Measurements from ENCODE around the gene SLF2.

DNA sequence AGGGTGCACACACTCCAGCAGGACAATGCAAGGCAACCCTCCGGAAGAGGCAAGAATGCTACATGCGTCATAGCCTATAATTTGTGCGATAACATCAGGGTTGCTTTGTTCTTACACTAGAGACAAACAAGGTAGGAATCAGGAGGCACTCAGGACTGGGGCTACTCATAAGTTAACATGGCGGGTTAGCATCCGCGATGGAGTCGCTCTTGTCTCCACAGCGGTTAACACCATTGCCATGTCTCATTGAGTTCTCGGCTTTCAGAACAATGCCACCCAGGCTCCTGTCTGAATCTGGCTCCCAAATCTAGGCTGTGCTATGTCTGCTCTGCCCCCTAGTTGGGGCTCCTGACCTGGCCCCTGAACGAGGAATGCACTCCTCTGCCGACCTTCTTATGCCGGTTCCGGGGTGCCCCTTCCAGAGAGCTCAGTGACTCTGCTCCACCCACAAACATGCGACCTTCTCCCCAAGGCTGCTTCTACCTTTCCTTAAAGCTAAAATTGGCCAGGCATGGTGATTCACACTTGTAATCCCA, 24.9 kb upstream of the SLF2 start:
- TF ChIP-seq ZNF8 (CRISPR knock-in tag; IDR thresholded peaks at IDR 0.05) (no peak), TOX (CRISPR knock-in tag; IDR thresholded peaks at IDR 0.05; ENCODE audit: borderline replicate concordance) (no peak), SNAI2 (CRISPR knock-in tag; IDR thresholded peaks at IDR 0.05) (no peak), ZFP30 (CRISPR knock-in tag; IDR thresholded peaks at IDR 0.05) (no peak), ZFP3 (CRISPR knock-in tag; IDR thresholded peaks at IDR 0.05) (no peak), TCF4 (CRISPR knock-in tag; IDR thresholded peaks at IDR 0.05; ENCODE audit: borderline replicate concordance) (no peak), ZC3H10 (CRISPR knock-in tag; IDR thresholded peaks at IDR 0.05) (no peak)
- TF ChIP-seq, protein P1, sequence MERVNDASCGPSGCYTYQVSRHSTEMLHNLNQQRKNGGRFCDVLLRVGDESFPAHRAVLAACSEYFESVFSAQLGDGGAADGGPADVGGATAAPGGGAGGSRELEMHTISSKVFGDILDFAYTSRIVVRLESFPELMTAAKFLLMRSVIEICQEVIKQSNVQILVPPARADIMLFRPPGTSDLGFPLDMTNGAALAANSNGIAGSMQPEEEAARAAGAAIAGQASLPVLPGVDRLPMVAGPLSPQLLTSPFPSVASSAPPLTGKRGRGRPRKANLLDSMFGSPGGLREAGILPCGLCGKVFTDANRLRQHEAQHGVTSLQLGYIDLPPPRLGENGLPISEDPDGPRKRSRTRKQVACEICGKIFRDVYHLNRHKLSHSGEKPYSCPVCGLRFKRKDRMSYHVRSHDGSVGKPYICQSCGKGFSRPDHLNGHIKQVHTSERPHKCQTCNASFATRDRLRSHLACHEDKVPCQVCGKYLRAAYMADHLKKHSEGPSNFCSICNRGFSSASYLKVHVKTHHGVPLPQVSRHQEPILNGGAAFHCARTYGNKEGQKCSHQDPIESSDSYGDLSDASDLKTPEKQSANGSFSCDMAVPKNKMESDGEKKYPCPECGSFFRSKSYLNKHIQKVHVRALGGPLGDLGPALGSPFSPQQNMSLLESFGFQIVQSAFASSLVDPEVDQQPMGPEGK (CRISPR knock-in tag; IDR thresholded peaks at IDR 0.05; ENCODE audit: borderline replicate concordance): no peak
- TF ChIP-seq, protein P2, sequence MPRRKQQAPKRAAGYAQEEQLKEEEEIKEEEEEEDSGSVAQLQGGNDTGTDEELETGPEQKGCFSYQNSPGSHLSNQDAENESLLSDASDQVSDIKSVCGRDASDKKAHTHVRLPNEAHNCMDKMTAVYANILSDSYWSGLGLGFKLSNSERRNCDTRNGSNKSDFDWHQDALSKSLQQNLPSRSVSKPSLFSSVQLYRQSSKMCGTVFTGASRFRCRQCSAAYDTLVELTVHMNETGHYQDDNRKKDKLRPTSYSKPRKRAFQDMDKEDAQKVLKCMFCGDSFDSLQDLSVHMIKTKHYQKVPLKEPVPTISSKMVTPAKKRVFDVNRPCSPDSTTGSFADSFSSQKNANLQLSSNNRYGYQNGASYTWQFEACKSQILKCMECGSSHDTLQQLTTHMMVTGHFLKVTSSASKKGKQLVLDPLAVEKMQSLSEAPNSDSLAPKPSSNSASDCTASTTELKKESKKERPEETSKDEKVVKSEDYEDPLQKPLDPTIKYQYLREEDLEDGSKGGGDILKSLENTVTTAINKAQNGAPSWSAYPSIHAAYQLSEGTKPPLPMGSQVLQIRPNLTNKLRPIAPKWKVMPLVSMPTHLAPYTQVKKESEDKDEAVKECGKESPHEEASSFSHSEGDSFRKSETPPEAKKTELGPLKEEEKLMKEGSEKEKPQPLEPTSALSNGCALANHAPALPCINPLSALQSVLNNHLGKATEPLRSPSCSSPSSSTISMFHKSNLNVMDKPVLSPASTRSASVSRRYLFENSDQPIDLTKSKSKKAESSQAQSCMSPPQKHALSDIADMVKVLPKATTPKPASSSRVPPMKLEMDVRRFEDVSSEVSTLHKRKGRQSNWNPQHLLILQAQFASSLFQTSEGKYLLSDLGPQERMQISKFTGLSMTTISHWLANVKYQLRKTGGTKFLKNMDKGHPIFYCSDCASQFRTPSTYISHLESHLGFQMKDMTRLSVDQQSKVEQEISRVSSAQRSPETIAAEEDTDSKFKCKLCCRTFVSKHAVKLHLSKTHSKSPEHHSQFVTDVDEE (CRISPR knock-in tag; IDR thresholded peaks at IDR 0.05): no peak
- TF ChIP-seq, protein P3, sequence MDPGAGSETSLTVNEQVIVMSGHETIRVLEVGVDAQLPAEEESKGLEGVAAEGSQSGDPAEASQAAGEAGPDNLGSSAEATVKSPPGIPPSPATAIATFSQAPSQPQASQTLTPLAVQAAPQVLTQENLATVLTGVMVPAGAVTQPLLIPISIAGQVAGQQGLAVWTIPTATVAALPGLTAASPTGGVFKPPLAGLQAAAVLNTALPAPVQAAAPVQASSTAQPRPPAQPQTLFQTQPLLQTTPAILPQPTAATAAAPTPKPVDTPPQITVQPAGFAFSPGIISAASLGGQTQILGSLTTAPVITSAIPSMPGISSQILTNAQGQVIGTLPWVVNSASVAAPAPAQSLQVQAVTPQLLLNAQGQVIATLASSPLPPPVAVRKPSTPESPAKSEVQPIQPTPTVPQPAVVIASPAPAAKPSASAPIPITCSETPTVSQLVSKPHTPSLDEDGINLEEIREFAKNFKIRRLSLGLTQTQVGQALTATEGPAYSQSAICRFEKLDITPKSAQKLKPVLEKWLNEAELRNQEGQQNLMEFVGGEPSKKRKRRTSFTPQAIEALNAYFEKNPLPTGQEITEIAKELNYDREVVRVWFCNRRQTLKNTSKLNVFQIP (CRISPR knock-in tag; IDR thresholded peaks at IDR 0.05; ENCODE audit: borderline replicate concordance, low read depth): no peak
